GM18517 (cell line): ENCODE data around the gene DEK.
"Not testable (repeated sequence)": the region's sequence is repeated elsewhere in the genome, so short reads cannot be mapped to it uniquely, and the experiment has no call there.

ENCODE experiments used
- ATAC-seq: cut with Tn5 transposase; IDR thresholded peaks from one replicate; pipeline ENCODE4 v1.9.1; 2021; ENCODE audit warnings: mild to moderate bottlenecking, moderate library complexity; ENCODE audit not compliant: unreplicated experiment

Gene DEK

GRCh38 chr6:18241208-18242038 lies 22.9 kb downstream of the DEK start:
- ATAC-seq = no peak

GRCh38 chr6:18240230-18240629 lies 24.1 kb downstream of the DEK start:
- no peak for ATAC-seq

GRCh38 chr6:18237167-18237566 lies 27.2 kb downstream of the DEK start:
- ATAC-seq = no peak

- no peak for ATAC-seq
Observed at GRCh38 chr6:18235524-18235923, 28.8 kb downstream of the DEK start.

- no peak for ATAC-seq
Observed at GRCh38 chr6:18234564-18234963, 29.8 kb downstream of the DEK start.

- not testable (repeated sequence) for ATAC-seq
Observed at GRCh38 chr6:18233770-18234169, 30.6 kb downstream of the DEK start.

GRCh38 chr6:18231856-18232255 lies 32.5 kb downstream of the DEK start:
- ATAC-seq = not testable (repeated sequence)

GRCh38 chr6:18228590-18228989 lies 35.7 kb downstream of the DEK start:
- ATAC-seq = not testable (repeated sequence)

GRCh38 chr6:18227166-18227565 lies 37.2 kb downstream of the DEK start:
- ATAC-seq = not testable (repeated sequence)

- not testable (repeated sequence) for ATAC-seq
Observed at GRCh38 chr6:18226451-18227105, 37.8 kb downstream of the DEK start.

GRCh38 chr6:18221288-18221615 lies 43.1 kb downstream of the DEK start:
- no peak for ATAC-seq

GRCh38 chr6:18219591-18219990 lies 44.7 kb downstream of the DEK start:
- ATAC-seq = no peak

- ATAC-seq = no peak
Observed at GRCh38 chr6:18218233-18218632, 46.1 kb downstream of the DEK start.

GRCh38 chr6:18216411-18216810 lies 47.9 kb downstream of the DEK start:
- no peak for ATAC-seq

GRCh38 chr6:18215436-18215835 lies 48.9 kb downstream of the DEK start:
- no peak for ATAC-seq

GRCh38 chr6:18214003-18214402 lies 50.3 kb downstream of the DEK start:
- no peak for ATAC-seq

GRCh38 chr6:18213439-18213838 lies 50.9 kb downstream of the DEK start:
- ATAC-seq = no peak

GRCh38 chr6:18212231-18212630 lies 52.1 kb downstream of the DEK start:
- ATAC-seq = no peak

GRCh38 chr6:18211338-18211737 lies 53.0 kb downstream of the DEK start:
- ATAC-seq = peak; percentile 96

GRCh38 chr6:18210707-18211106 lies 53.6 kb downstream of the DEK start:
- ATAC-seq = no peak

GRCh38 chr6:18209539-18210197 lies 54.7 kb downstream of the DEK start:
- ATAC-seq = no peak

- not testable (repeated sequence) for ATAC-seq
Observed at GRCh38 chr6:18208778-18209177, 55.6 kb downstream of the DEK start.
